ENCODE data around the gene ERBIN. TPM values are rescaled to one million over a fixed set of nuclear protein-coding genes. Genes with fewer than 3 reads are reported as not detected.
"Not testable (repeated sequence)": the region's sequence is repeated elsewhere in the genome, so short reads cannot be mapped to it uniquely, and the experiment has no call there.

Gene ERBIN
- total and polyA plus RNA-seq, 2 of the 13 experiments (the other 11 are each of a cell fraction or from before 2014, with no cell fraction given), result 14.4 to 41.7 TPM

GRCh38 chr5:65971643-65972042, 45.3 kb downstream of the ERBIN start:
- WGBS (ENCODE audit: low lambda C conversion rate), result 91% methylated on average over 3 of the region's 3 CpGs
- H3K27ac ChIP-seq (ENCODE audit: extremely low read length, insufficient read depth, low read length), result no peak overlapping the region
- intact Hi-C loops (cut with micrococcal nuclease; ENCODE audit: unreplicated experiment) (no loop called here), in situ Hi-C loops (cut with HindIII; ENCODE audit: extremely low pct_ligation_motif_present, low pct_unique_long_range_greater_than_20kb) (no loop called here)
- H3K9me3 ChIP-seq (ENCODE audit: low read length), result no peaks in the 10 kb centered on the region
- BruUV-seq (replicated peaks), result no TSS peak
- POLR2A ChIA-PET, result no interaction called here
- ATAC-seq (no peak), FAIRE-seq (no peak), DNase-seq (ENCODE audit: low spot score) (no peak)
- CTCF ChIA-PET (ENCODE audit: low intra/inter-chr PET ratio, low total read pairs), result no interaction called here
- H4K20me1 ChIP-seq (ENCODE audit: insufficient read depth, low read length), result peaks cover 27% of the 10 kb centered on the region
- H3K4me3 ChIP-seq (replicated peaks in 1 of 3; ENCODE audit: insufficient read depth in 1 of 3, low read depth in 2 of 3, low read length in 3 of 3), result no peak overlapping the region
- H2AFZ ChIP-seq (ENCODE audit: low read length), result no peak overlapping the region
- no peaks in the 10 kb centered on the region for H3K36me3 ChIP-seq (replicated peaks in 1 of 2; ENCODE audit: control insufficient read depth in 1 of 2, insufficient read depth in 2 of 2, low read length in 2 of 2)
- no peak for TF ChIP-seq HNRNPLL (IDR thresholded peaks at IDR 0.05; ENCODE audit: low read depth, low read length, poor library complexity, severe bottlenecking)
- TF ChIP-seq MXD1 (CRISPR knock-in tag; IDR thresholded peaks at IDR 0.05), result no peak
- no peak for TF ChIP-seq SMAD1 (CRISPR knock-in tag; IDR thresholded peaks at IDR 0.05; ENCODE audit: borderline replicate concordance, low read depth)
- TF ChIP-seq REXO4 (CRISPR knock-in tag; IDR thresholded peaks at IDR 0.05; ENCODE audit: borderline replicate concordance), result no peak
- TF ChIP-seq ZBTB1 (CRISPR knock-in tag; IDR thresholded peaks at IDR 0.05; ENCODE audit: borderline replicate concordance), result no peak
- TF ChIP-seq HDAC1 (CRISPR knock-in tag; IDR thresholded peaks at IDR 0.05), result no peak
- TF ChIP-seq ZNF496 (CRISPR knock-in tag; IDR thresholded peaks at IDR 0.05; ENCODE audit: insufficient replicate concordance), result no peak
- no peak for TF ChIP-seq KLF6 (CRISPR knock-in tag; IDR thresholded peaks at IDR 0.05)
- TF ChIP-seq EED (CRISPR knock-in tag; IDR thresholded peaks at IDR 0.05), result no peak
- peaks cover 78% of the 10 kb centered on the region for H3K79me2 ChIP-seq (ENCODE audit: insufficient read depth, low read length)
- peaks cover 28% of the 10 kb centered on the region for H3K4me1 ChIP-seq (ENCODE audit: insufficient read depth, low read length)
- no peak overlapping the region for H3K9ac ChIP-seq (ENCODE audit: insufficient read depth, low read depth, low read length)
- H3K27me3 ChIP-seq (ENCODE audit: control insufficient read depth in 1 of 2, insufficient read depth in 2 of 2, low read length in 2 of 2), result no peaks in the 10 kb centered on the region
- no peak overlapping the region for H3K4me2 ChIP-seq (ENCODE audit: low read depth, low read length)

- CTCF ChIA-PET (ENCODE audit: low intra/inter-chr PET ratio, low total read pairs); ATAC-seq; H3K4me2 ChIP-seq (ENCODE audit: low read depth, low read length); BruUV-seq (replicated peaks); H3K27ac ChIP-seq (ENCODE audit: extremely low read length, insufficient read depth, low read length); H2AFZ ChIP-seq (ENCODE audit: low read length); H3K4me3 ChIP-seq (replicated peaks in 1 of 3; ENCODE audit: insufficient read depth in 1 of 3, low read depth in 2 of 3, low read length in 3 of 3); H3K9me3 ChIP-seq (ENCODE audit: low read length); intact Hi-C loops (cut with micrococcal nuclease; ENCODE audit: unreplicated experiment); H3K9ac ChIP-seq (ENCODE audit: insufficient read depth, low read depth, low read length); H3K36me3 ChIP-seq (replicated peaks in 1 of 2; ENCODE audit: control insufficient read depth in 1 of 2, insufficient read depth in 2 of 2, low read length in 2 of 2); FAIRE-seq; H3K27me3 ChIP-seq (ENCODE audit: control insufficient read depth in 1 of 2, insufficient read depth in 2 of 2, low read length in 2 of 2); DNase-seq (ENCODE audit: low spot score); POLR2A ChIA-PET; in situ Hi-C loops (cut with HindIII; ENCODE audit: extremely low pct_ligation_motif_present, low pct_unique_long_range_greater_than_20kb): not testable (repeated sequence)
- Histone ChIP-seq H4K20me1 (ENCODE audit: insufficient read depth, low read length) (peaks cover 20% of the 10 kb centered on the region), H3K4me1 (ENCODE audit: insufficient read depth, low read length) (peaks cover 28% of the 10 kb centered on the region), H3K79me2 (ENCODE audit: insufficient read depth, low read length) (peaks cover 67% of the 10 kb centered on the region)
- WGBS (ENCODE audit: low lambda C conversion rate), result 98% methylated on average over 3 of the region's 3 CpGs
Observed at GRCh38 chr5:65972896-65973295, 46.5 kb downstream of the ERBIN start.

All from HepG2 (cell line).